Mesenchymal stem cell (in vitro differentiated cells and primary cell): ENCODE data around the gene MYL2.

ENCODE experiments used
- DNase-seq: peaks from one replicate; pipeline ENCODE4 v3.0.0-alpha.2; 2013
- H2AFZ ChIP-seq: one replicate; pipeline ENCODE4 v1.6.1; 2013; ENCODE audit warnings: low read depth, mild to moderate bottlenecking, control low read depth, inconsistent platforms, low read length, moderate library complexity
- H2AK5ac ChIP-seq: 2 replicates; pipeline ENCODE4 v1.6.1; 2013; ENCODE audit warnings: low read length, moderate library complexity, mild to moderate bottlenecking, inconsistent platforms; ENCODE audit not compliant: severe bottlenecking
- H2BK120ac ChIP-seq: one replicate; pipeline ENCODE4 v1.6.1; 2013; ENCODE audit warnings: low read depth, mild to moderate bottlenecking, inconsistent platforms, low read length, moderate library complexity
- H2BK12ac ChIP-seq, 2 experiments: one replicate each; pipeline ENCODE4 v1.6.1; 2013; ENCODE audit warnings: inconsistent platforms in 2 of 2, low read length in 2 of 2, mild to moderate bottlenecking in 2 of 2, moderate library complexity in 2 of 2, control low read depth in 1 of 2
- H2BK15ac ChIP-seq: one replicate; pipeline ENCODE4 v1.6.1; 2013; ENCODE audit warnings: mild to moderate bottlenecking, low read depth, inconsistent platforms; ENCODE audit not compliant: poor library complexity, severe bottlenecking
- H2BK5ac ChIP-seq: 2 replicates; pipeline ENCODE4 v1.6.1; 2013; ENCODE audit warnings: low read depth, mild to moderate bottlenecking, low read length, control low read depth, inconsistent platforms; ENCODE audit not compliant: poor library complexity, severe bottlenecking
- H3K14ac ChIP-seq, 2 experiments: one replicate each; pipeline ENCODE4 v1.6.1; 2013; ENCODE audit warnings: inconsistent platforms in 2 of 2, low read length in 2 of 2, control low read depth in 1 of 2, mild to moderate bottlenecking in 1 of 2, moderate library complexity in 1 of 2
- H3K18ac ChIP-seq, 2 experiments: one replicate each; pipeline ENCODE4 v1.6.1; 2013; ENCODE audit warnings: inconsistent platforms in 2 of 2, low read length in 2 of 2, control low read depth in 1 of 2, low read depth in 1 of 2, mild to moderate bottlenecking in 1 of 2
- H3K23ac ChIP-seq, 2 experiments: one replicate each; pipeline ENCODE4 v1.6.1; 2013; ENCODE audit warnings: inconsistent platforms in 2 of 2, low read length in 2 of 2, mild to moderate bottlenecking in 2 of 2, moderate library complexity in 2 of 2, control low read depth in 1 of 2
- H3K27ac ChIP-seq: 2 replicates; pipeline ENCODE4 v1.5.1; 2013; ENCODE audit warnings: mild to moderate bottlenecking, moderate library complexity, low read length, control low read depth, inconsistent platforms; ENCODE audit not compliant: poor library complexity, severe bottlenecking
- H3K27me3 ChIP-seq, 2 experiments: 2 replicates each; pipeline versions ENCODE4 v1.6.1 to v1.7.0; 2013; ENCODE audit warnings: low read length in 2 of 2, mild to moderate bottlenecking in 2 of 2, moderate library complexity in 2 of 2, control low read depth in 1 of 2, inconsistent platforms in 1 of 2; ENCODE audit not compliant: control insufficient read depth in 1 of 2, insufficient read depth in 1 of 2
- H3K36me3 ChIP-seq, 2 experiments: 2 replicates each; pipeline versions ENCODE4 v1.6.1 to v1.7.0; 2013; ENCODE audit warnings: low read length in 2 of 2, control low read depth in 1 of 2, inconsistent platforms in 1 of 2, low read depth in 1 of 2, mild to moderate bottlenecking in 1 of 2; ENCODE audit not compliant: insufficient read depth in 2 of 2, control insufficient read depth in 1 of 2
- H3K4ac ChIP-seq, 2 experiments: one replicate each; pipeline ENCODE4 v1.6.1; 2013; ENCODE audit warnings: inconsistent platforms in 2 of 2, low read length in 2 of 2, mild to moderate bottlenecking in 2 of 2, moderate library complexity in 2 of 2, control low read depth in 1 of 2, low read depth in 1 of 2
- H3K4me1 ChIP-seq: 2 replicates; pipeline ENCODE4 v1.6.1; 2013; ENCODE audit warnings: low read depth, low read length, control low read depth; ENCODE audit not compliant: control insufficient read depth, insufficient read depth
- H3K4me2 ChIP-seq: 2 replicates; pipeline ENCODE4 v1.6.1; 2013; ENCODE audit warnings: low read length, mild to moderate bottlenecking, inconsistent platforms; ENCODE audit not compliant: poor library complexity, severe bottlenecking
- H3K4me3 ChIP-seq, 2 experiments: 2 replicates each; pipeline versions ENCODE4 v1.5.1 to v1.7.0; 2013; ENCODE audit warnings: low read length in 2 of 2, mild to moderate bottlenecking in 2 of 2, control low read depth in 1 of 2, low read depth in 1 of 2; ENCODE audit not compliant: insufficient read depth in 1 of 2
- H3K79me1 ChIP-seq: replicated peaks from 2 replicates; pipeline ENCODE4 v1.6.1; 2013; ENCODE audit warnings: mild to moderate bottlenecking, control low read depth, low read length, inconsistent platforms; ENCODE audit not compliant: poor library complexity, severe bottlenecking
- H3K9ac ChIP-seq: 2 replicates; pipeline ENCODE4 v1.7.0; 2013; ENCODE audit warnings: mild to moderate bottlenecking, low read length, moderate library complexity
- H3K9me3 ChIP-seq: 2 replicates; pipeline ENCODE4 v1.7.0; 2013; ENCODE audit warnings: mild to moderate bottlenecking, low read length; ENCODE audit not compliant: control insufficient read depth
- H4K8ac ChIP-seq: one replicate; pipeline ENCODE4 v1.6.1; 2013; ENCODE audit warnings: inconsistent platforms, mild to moderate bottlenecking, low read length, moderate library complexity
- H4K91ac ChIP-seq: one replicate; pipeline ENCODE4 v1.6.1; 2013; ENCODE audit warnings: mild to moderate bottlenecking, low read length, inconsistent platforms
- WGBS: methylation state at CpG from one replicate; pipeline ENCODE4 v1.1.7; 2013; ENCODE audit warnings: mixed read lengths; 5-methylcytosine and 5-hydroxymethylcytosine counted together

MYL2 gene

GRCh38 chr12:110906985-110907384 is 13.4 kb downstream of the MYL2 start:
- Histone ChIP-seq H3K9ac (no peak overlapping the region), H3K27me3 (peaks cover 4 to 48% of the 10 kb centered on the region in 2 experiments)
- WGBS: 96% methylated on average over 4 of the region's 4 CpGs

GRCh38 chr12:110906516-110906915 is 13.9 kb downstream of the MYL2 start:
- no peak overlapping the region for H4K8ac ChIP-seq
- H2AFZ ChIP-seq: no peak overlapping the region
- no peak overlapping the region for H2BK5ac ChIP-seq
- peaks cover 4 to 45% of the 10 kb centered on the region in 2 experiments for H3K27me3 ChIP-seq
- no peak overlapping the region for H2AK5ac ChIP-seq
- H3K14ac ChIP-seq: no peak overlapping the region
- no peak overlapping the region for H3K18ac ChIP-seq
- H3K9ac ChIP-seq: no peak overlapping the region
- DNase-seq: no peak
- no peak overlapping the region for H2BK15ac ChIP-seq
- H3K4ac ChIP-seq: no peak overlapping the region
- peaks cover 2% of the 10 kb centered on the region for H3K4me1 ChIP-seq
- no peak overlapping the region for H3K27ac ChIP-seq
- H3K79me1 ChIP-seq: no peaks in the 10 kb centered on the region
- H3K9me3 ChIP-seq: no peaks in the 10 kb centered on the region
- 83% methylated on average over 5 of the region's 5 CpGs for whole genome bisulfite sequencing
- H3K4me3 ChIP-seq: no peak overlapping the region
- H2BK120ac ChIP-seq: no peak overlapping the region
- H2BK12ac ChIP-seq: no peak overlapping the region
- H3K36me3 ChIP-seq: no peaks in the 10 kb centered on the region
- no peak overlapping the region for H3K4me2 ChIP-seq
- H4K91ac ChIP-seq: no peak overlapping the region
- H3K23ac ChIP-seq: no peak overlapping the region

More at GRCh38 chr12:110906985-110907384, 13.4 kb downstream of the MYL2 start:
- H3K36me3 ChIP-seq: no peaks in the 10 kb centered on the region
- no peak overlapping the region for H2BK5ac ChIP-seq
- no peak overlapping the region for H3K23ac ChIP-seq
- no peak overlapping the region for H2BK120ac ChIP-seq
- H3K4me2 ChIP-seq: no peak overlapping the region
- H3K9me3 ChIP-seq: no peaks in the 10 kb centered on the region
- no peak overlapping the region for H3K14ac ChIP-seq
- no peak overlapping the region for H3K18ac ChIP-seq
- H2BK15ac ChIP-seq: no peak overlapping the region
- H4K91ac ChIP-seq: no peak overlapping the region
- H3K79me1 ChIP-seq: no peaks in the 10 kb centered on the region
- H3K4me3 ChIP-seq: no peak overlapping the region
- H2BK12ac ChIP-seq: no peak overlapping the region
- peaks cover 2% of the 10 kb centered on the region for H3K4me1 ChIP-seq
- no peak overlapping the region for H2AK5ac ChIP-seq
- DNase-seq: no peak
- H3K4ac ChIP-seq: no peak overlapping the region
- no peak overlapping the region for H4K8ac ChIP-seq
- H3K27ac ChIP-seq: no peak overlapping the region
- no peak overlapping the region for H2AFZ ChIP-seq

GRCh38 chr12:110906083-110906482 is 14.3 kb downstream of the MYL2 start:
- H3K27me3 ChIP-seq: peaks cover 4 to 41% of the 10 kb centered on the region in 2 experiments
- H2BK12ac ChIP-seq: no peak overlapping the region
- H3K9me3 ChIP-seq: no peaks in the 10 kb centered on the region
- no peaks in the 10 kb centered on the region for H3K36me3 ChIP-seq
- H4K8ac ChIP-seq: no peak overlapping the region
- no peak overlapping the region for H3K14ac ChIP-seq
- no peak overlapping the region for H3K23ac ChIP-seq
- no peak overlapping the region for H2AFZ ChIP-seq
- DNase-seq: no peak
- no peaks in the 10 kb centered on the region for H3K79me1 ChIP-seq
- no peak overlapping the region for H3K9ac ChIP-seq
- H4K91ac ChIP-seq: no peak overlapping the region
- H3K18ac ChIP-seq: no peak overlapping the region
- no peak overlapping the region for H3K4me2 ChIP-seq
- H3K4ac ChIP-seq: no peak overlapping the region
- H3K4me1 ChIP-seq: peaks cover 2% of the 10 kb centered on the region
- no peak overlapping the region for H2BK15ac ChIP-seq
- 72% methylated on average over 3 of the region's 3 CpGs for WGBS
- no peak overlapping the region for H2BK120ac ChIP-seq
- no peak overlapping the region for H2AK5ac ChIP-seq
- no peak overlapping the region for H3K4me3 ChIP-seq
- no peak overlapping the region for H3K27ac ChIP-seq
- H2BK5ac ChIP-seq: no peak overlapping the region

- Histone ChIP-seq H3K4ac (no peak overlapping the region), H2BK12ac (no peak overlapping the region), H3K4me1 (no peaks in the 10 kb centered on the region), H2BK5ac (no peak overlapping the region), H3K27me3 (peaks cover 3 to 21% of the 10 kb centered on the region in 2 experiments), H3K4me3 (no peak overlapping the region), H3K27ac (no peak overlapping the region), H3K9ac (no peak overlapping the region), H4K8ac (no peak overlapping the region), H3K4me2 (no peak overlapping the region), H3K14ac (no peak overlapping the region), H3K36me3 (no peaks in the 10 kb centered on the region), H2BK120ac (no peak overlapping the region), H2BK15ac (no peak overlapping the region), H4K91ac (no peak overlapping the region), H3K9me3 (no peaks in the 10 kb centered on the region), H3K79me1 (no peaks in the 10 kb centered on the region), H3K18ac (no peak overlapping the region), H3K23ac (no peak overlapping the region), H2AK5ac (no peak overlapping the region), H2AFZ (no peak overlapping the region)
- no peak for DNase-seq
- 97% methylated on average over 4 of the region's 4 CpGs for WGBS
These were observed 16.9 kb downstream of the MYL2 start for GRCh38 chr12:110903511-110903910.
